ENCODE data around the gene BLM.

BLM gene

DNA sequence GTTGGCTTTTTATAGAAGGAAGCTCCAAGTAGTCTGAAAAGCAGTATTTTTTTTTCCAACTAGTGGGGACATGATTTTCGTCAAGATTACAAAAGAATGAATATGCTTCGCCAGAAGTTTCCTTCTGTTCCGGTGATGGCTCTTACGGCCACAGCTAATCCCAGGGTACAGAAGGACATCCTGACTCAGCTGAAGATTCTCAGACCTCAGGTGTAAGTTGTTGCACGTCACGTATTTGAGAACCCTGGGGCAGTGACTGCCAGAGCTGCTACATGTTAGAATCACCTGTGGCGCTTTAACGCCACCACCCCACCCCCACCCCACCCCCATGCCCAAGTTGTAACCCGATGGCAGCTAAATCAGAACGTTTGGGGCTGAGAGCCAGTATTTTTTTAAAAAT is 52.2 kb downstream of the BLM start:
- DNase-seq (ENCODE audit: low read depth), result no peak
- TF ChIP-seq, protein P1, sequence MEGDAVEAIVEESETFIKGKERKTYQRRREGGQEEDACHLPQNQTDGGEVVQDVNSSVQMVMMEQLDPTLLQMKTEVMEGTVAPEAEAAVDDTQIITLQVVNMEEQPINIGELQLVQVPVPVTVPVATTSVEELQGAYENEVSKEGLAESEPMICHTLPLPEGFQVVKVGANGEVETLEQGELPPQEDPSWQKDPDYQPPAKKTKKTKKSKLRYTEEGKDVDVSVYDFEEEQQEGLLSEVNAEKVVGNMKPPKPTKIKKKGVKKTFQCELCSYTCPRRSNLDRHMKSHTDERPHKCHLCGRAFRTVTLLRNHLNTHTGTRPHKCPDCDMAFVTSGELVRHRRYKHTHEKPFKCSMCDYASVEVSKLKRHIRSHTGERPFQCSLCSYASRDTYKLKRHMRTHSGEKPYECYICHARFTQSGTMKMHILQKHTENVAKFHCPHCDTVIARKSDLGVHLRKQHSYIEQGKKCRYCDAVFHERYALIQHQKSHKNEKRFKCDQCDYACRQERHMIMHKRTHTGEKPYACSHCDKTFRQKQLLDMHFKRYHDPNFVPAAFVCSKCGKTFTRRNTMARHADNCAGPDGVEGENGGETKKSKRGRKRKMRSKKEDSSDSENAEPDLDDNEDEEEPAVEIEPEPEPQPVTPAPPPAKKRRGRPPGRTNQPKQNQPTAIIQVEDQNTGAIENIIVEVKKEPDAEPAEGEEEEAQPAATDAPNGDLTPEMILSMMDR (conservative IDR thresholded peaks at IDR 0.05; ENCODE audit: low read depth, low read length), result no peak
- H3K4me3 ChIP-seq (ENCODE audit: low read length), result no peak overlapping the region

DNA sequence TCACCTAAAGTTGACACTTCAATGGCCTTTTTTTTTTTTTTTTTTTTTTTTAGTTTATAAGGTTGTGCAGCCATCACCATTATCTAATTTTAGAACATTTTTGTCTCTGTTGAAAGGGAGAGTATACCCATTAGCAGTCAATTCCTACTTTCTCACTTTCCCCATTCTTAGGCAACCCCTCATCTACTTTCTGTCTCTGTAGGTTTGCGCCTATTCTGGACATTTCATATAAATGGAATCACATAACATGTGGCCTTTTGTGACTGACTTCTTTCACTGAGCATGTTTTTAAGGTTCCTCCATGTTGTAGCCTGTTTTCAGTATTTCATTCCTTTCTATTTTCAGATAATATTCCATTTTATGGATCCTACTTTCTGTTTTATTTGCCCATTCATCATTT is 56.3 kb downstream of the BLM start:
- H3K4me3 ChIP-seq (ENCODE audit: low read length), result no peak overlapping the region
- TF ChIP-seq, protein P1 (conservative IDR thresholded peaks at IDR 0.05; ENCODE audit: low read depth, low read length), result no peak
- DNase-seq (ENCODE audit: low read depth), result no peak

- TF ChIP-seq, protein P1 (conservative IDR thresholded peaks at IDR 0.05; ENCODE audit: low read depth, low read length), result no peak
- no peak for DNase-seq (ENCODE audit: low read depth)
- no peak overlapping the region for H3K4me3 ChIP-seq (ENCODE audit: low read length)
Measured at GRCh38 chr15:90774731-90775514, 57.8 kb downstream of the BLM start.

DNA sequence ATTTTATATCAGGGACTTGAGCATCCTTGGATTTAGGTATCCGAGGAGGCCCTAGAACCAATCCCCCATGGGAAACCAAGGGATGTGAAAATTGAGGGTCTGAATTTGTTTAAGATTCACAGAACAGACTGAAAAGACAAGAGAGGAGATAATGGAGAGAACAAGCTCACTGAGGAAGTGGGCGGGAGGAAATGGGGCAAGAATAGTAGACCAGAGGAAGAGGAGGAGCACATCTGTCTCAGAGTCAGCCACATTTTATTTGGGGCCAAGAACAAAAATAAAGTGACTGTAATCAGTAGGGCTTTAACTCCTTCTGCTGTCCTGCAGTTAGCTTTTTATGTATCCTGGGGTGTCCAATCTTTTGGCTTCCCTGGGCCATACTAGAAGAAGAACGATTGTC is 63.8 kb downstream of the BLM start:
- DNase-seq (ENCODE audit: low read depth), result no peak
- no peak overlapping the region for H3K4me3 ChIP-seq (ENCODE audit: low read length)
- TF ChIP-seq, protein P1 (conservative IDR thresholded peaks at IDR 0.05; ENCODE audit: low read depth, low read length), result no peak

- H3K4me3 ChIP-seq (ENCODE audit: low read length), result no peak overlapping the region
- no peak for DNase-seq (ENCODE audit: low read depth)
- TF ChIP-seq, protein P1 (conservative IDR thresholded peaks at IDR 0.05; ENCODE audit: low read depth, low read length), result no peak
Measured at GRCh38 chr15:90782442-90782841, 65.3 kb downstream of the BLM start.

DNA sequence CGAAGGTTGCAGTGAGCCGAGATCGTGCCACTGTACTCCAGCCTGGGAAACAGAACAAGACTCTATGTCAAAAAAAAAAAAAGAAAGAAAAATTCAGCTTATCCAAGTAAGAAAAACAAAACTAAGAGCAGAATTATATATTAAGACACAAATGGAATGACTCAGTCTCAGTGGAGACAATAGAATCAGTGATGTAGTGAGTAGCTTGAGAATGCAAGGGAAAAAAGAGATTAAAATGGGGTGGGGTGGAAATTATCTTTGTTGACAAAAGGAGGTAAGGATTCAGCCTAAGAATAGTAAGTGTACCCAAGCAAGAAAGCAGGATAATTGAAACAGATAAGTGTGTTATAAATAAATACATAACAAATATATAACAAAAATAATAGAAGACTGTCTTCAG is 70.7 kb downstream of the BLM start:
- TF ChIP-seq, protein P1 (conservative IDR thresholded peaks at IDR 0.05; ENCODE audit: low read depth, low read length), result no peak
- DNase-seq (ENCODE audit: low read depth), result no peak
- H3K4me3 ChIP-seq (ENCODE audit: low read length), result no peak overlapping the region

- H3K4me3 ChIP-seq (ENCODE audit: low read length), result no peak overlapping the region
- DNase-seq (ENCODE audit: low read depth), result no peak
- TF ChIP-seq, protein P1 (conservative IDR thresholded peaks at IDR 0.05; ENCODE audit: low read depth, low read length), result no peak
Measured at GRCh38 chr15:90789462-90789861, 72.3 kb downstream of the BLM start.
